H1 (cell line): Measurements from ENCODE around the gene ACAA1.

Experiments
- ASH2L ChIP-seq: fragments of 200-600, 300-600 bp; sonication (generic); IDR thresholded peaks from one replicate; pipeline ENCODE4 v1.7.1; 2017; ENCODE audit warnings: low read length
- CHD2 ChIP-seq: IDR thresholded peaks from 2 replicates; pipeline ENCODE4 v1.6.1; 2012; ENCODE audit warnings: low read length, improper control_type of control experiment
- CTCF ChIP-seq, 3 experiments: IDR thresholded peaks; 1 replicate in 2 of 3; 2 replicates in 1 of 3; pipeline versions ENCODE4 v1.5.1 to v1.6.1; 2011; ENCODE audit warnings: low read length in 3 of 3, mild to moderate bottlenecking in 3 of 3, inconsistent platforms in 2 of 3, low read depth in 1 of 3, moderate library complexity in 1 of 3; ENCODE audit not compliant: insufficient read depth in 1 of 3; ENCODE audit errors: control extremely low read depth in 1 of 3
- KDM1A ChIP-seq: fragments of 200-600, 300-600 bp; sonication (generic); IDR thresholded peaks from 2 replicates; pipeline ENCODE4 v1.7.1; 2016; ENCODE audit warnings: mild to moderate bottlenecking, low read length, borderline replicate concordance
- MAX ChIP-seq: IDR thresholded peaks from 2 replicates; pipeline ENCODE4 v1.6.1; 2012; ENCODE audit warnings: inconsistent platforms
- RAD21 ChIP-seq, 2 experiments: IDR thresholded peaks in 1 of 2; conservative IDR thresholded peaks in 1 of 2; 2 replicates each; pipeline ENCODE4 v1.6.1; 2011; ENCODE audit warnings: low read depth in 2 of 2, low read length in 2 of 2, improper control_type of control experiment in 1 of 2, inconsistent platforms in 1 of 2, mild to moderate bottlenecking in 1 of 2, moderate library complexity in 1 of 2
- SP1 ChIP-seq: IDR thresholded peaks from 2 replicates; pipeline ENCODE4 v1.6.1; 2011; ENCODE audit warnings: low read depth, low read length
- SP2 ChIP-seq: IDR thresholded peaks from 2 replicates; pipeline ENCODE4 v1.6.1; 2012; ENCODE audit warnings: mild to moderate bottlenecking, low read length, inconsistent platforms
- TCF12 ChIP-seq: IDR thresholded peaks from 2 replicates; pipeline ENCODE4 v1.6.1; 2011; ENCODE audit warnings: low read depth, mild to moderate bottlenecking, low read length
- USF2 ChIP-seq: IDR thresholded peaks from 2 replicates; pipeline ENCODE4 v1.6.1; 2011; ENCODE audit warnings: low read length, improper control_type of control experiment

- TF ChIP-seq CTCF (IDR thresholded peaks at IDR 0.05; ENCODE audit: control extremely low read depth in 1 of 3, insufficient read depth in 1 of 3, low read depth in 1 of 3, low read length in 3 of 3) (no peak), ASH2L (no peak), SP1 (no peak), KDM1A (no peak), MAX (no peak), SP2 (no peak), USF2 (no peak), CHD2 (no peak), TCF12 (no peak), RAD21 (IDR thresholded peaks at IDR 0.05 in 1 of 2, conservative IDR thresholded peaks at IDR 0.05 in 1 of 2; ENCODE audit: low read depth in 2 of 2, low read length in 2 of 2) (no peak)
Measured at GRCh38 chr3:38122712-38123290, 14.1 kb downstream of the ACAA1 start.
